IPS-18a (cell line): ENCODE data around the gene FAF1.
"Not testable (repeated sequence)": the region's sequence is repeated elsewhere in the genome, so short reads cannot be mapped to it uniquely, and the experiment has no call there.

Experiments
- H3K27ac ChIP-seq: one replicate; pipeline ENCODE4 v1.5.1; 2013; ENCODE audit warnings: low read length
- H3K27me3 ChIP-seq: one replicate; pipeline ENCODE4 v1.6.1; 2013; ENCODE audit warnings: mild to moderate bottlenecking, low read length; ENCODE audit not compliant: control insufficient read depth, insufficient read depth
- H3K36me3 ChIP-seq: one replicate; pipeline ENCODE4 v1.6.1; 2013; ENCODE audit warnings: low read depth, low read length; ENCODE audit not compliant: control insufficient read depth
- H3K4me1 ChIP-seq: one replicate; pipeline ENCODE4 v1.6.1; 2013; ENCODE audit warnings: low read depth, low read length; ENCODE audit not compliant: control insufficient read depth
- H3K4me3 ChIP-seq: one replicate; pipeline ENCODE4 v1.5.1; 2013; ENCODE audit warnings: low read length
- H3K9ac ChIP-seq: one replicate; pipeline ENCODE4 v1.6.1; 2013; ENCODE audit warnings: mild to moderate bottlenecking, low read length, moderate library complexity
- H3K9me3 ChIP-seq: one replicate; pipeline ENCODE4 v1.6.1; 2013; ENCODE audit warnings: low read depth, low read length; ENCODE audit not compliant: control insufficient read depth

FAF1 gene

DNA sequence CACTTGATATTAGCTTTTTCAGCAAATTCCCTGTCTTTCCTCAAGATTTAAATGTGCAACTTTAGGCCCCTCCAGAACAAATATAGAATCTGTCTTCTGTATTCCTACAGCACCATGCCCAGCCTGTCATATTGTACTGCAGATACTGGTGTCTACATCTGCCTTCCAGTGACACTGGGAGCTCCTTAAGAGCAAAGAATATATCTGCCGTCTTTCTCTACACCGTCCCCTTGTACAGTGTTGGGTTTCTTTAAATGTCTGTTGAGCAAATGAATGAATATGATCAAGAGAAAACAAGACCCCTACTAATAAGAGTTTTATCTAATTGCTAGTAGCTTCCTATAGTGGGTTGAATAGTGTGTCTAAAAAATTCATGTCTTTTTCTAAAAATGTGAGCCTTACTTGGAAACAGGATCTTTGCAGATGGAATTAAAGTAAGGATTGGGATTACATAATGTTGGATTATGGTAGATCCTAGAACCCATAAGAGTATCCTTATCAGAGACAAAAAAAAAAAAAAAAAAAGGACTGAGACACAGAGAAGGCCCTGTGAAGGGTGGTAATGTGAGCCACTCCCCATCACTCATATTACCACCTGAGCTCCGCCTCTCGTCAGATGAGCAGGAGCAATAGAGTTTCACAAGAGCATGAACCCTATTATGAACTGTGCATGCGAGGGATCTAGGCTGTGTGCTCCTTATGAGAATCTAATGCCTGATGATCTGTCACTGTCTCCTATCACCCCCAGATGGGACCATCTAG is 128.6 kb downstream of the FAF1 start:
- H3K36me3 ChIP-seq: no peaks in the 10 kb centered on the region
- no peaks in the 10 kb centered on the region for H3K9me3 ChIP-seq
- no peaks in the 10 kb centered on the region for H3K27me3 ChIP-seq
- H3K4me1 ChIP-seq: no peaks in the 10 kb centered on the region
- H3K4me3 ChIP-seq: no peak overlapping the region
- H3K9ac ChIP-seq: no peak overlapping the region
- no peak overlapping the region for H3K27ac ChIP-seq

DNA sequence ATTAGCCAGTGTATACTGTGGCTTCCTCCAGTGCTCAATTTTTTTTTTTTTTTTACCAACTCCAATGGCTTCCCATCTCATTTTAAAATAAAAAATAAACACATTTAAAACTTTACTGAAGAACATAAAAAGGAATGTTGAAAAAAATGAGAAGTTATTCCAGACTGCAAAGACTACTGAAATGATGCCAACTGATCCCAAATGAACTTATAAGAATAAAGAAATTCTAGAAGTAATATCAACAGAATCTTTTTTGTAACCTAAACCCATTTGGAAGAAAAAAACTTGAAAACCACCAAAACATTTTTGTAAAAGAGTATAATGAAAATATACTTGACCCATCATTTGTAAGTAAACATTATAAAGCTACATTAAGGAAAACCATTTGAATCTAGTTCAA is 129.4 kb downstream of the FAF1 start:
- no peaks in the 10 kb centered on the region for H3K36me3 ChIP-seq
- H3K4me1 ChIP-seq: no peaks in the 10 kb centered on the region
- H3K9me3 ChIP-seq: no peaks in the 10 kb centered on the region
- no peaks in the 10 kb centered on the region for H3K27me3 ChIP-seq
- H3K4me3 ChIP-seq: no peak overlapping the region
- no peak overlapping the region for H3K9ac ChIP-seq
- H3K27ac ChIP-seq: no peak overlapping the region

DNA sequence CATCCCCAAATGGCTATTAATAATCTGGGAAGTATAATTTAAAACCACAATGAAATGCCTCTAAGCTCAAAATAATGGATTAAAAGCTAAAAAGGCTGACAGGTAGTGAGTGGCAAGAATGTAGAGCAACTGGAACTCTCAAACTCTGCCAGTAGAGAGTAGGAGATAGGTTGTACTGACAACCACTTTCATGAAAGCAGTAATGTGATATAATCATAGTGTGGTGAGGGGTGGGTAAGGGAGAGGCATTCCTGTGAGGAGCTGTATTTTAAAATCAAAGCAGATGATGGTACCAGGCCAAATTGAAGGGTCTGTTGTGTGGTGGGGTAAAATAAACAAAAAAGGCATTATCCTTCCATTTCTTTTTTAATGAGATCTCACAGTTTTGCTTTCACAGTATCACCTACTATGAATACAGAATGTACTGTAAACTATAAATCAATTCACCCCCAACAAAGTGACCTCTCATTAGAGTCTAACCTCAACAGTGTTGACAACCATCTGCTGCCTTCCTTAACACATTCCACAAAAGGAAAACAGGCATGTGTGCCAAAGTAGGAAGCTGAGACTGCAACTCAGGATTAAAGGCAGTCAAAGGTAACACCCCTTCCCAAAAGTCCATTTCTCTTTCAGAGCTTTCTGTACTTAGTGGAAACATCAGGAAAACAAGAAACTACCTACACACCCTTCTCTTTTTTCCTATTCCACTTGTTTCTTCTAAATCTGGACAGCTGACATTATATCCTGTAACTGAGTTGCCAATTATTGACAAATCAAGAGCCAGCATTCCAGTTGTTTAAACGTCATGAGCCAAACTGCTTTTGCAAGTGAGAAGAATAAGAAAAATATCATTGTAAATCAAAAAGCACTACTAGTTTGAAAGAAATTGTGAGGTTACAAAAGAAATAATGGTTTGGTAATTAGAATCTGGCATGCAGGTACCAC is 130.8 kb downstream of the FAF1 start:
- Histone ChIP-seq H3K4me1 (no peaks in the 10 kb centered on the region), H3K9me3 (no peaks in the 10 kb centered on the region), H3K36me3 (no peaks in the 10 kb centered on the region), H3K9ac (no peak overlapping the region), H3K27ac (no peak overlapping the region), H3K4me3 (no peak overlapping the region), H3K27me3 (no peaks in the 10 kb centered on the region)

DNA sequence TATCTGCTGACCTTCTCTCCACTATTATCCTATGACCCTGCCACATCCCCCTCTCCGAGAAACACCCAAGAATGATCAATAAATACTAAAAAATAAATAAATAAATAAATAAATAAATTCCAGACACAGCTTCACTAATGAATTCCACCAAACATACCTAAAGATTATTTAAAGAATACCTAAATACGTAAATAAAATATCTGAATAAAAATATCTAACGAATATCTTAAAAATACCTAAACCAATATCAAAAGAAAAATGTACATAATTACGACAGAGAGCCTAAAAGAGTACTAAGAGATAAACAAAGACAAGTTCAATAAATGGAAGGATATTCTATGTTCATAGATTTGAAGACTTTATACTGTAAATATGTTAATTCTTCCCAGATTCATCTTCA is 132.5 kb downstream of the FAF1 start:
- no peaks in the 10 kb centered on the region for H3K27me3 ChIP-seq
- no peak overlapping the region for H3K9ac ChIP-seq
- H3K36me3 ChIP-seq: no peaks in the 10 kb centered on the region
- H3K9me3 ChIP-seq: no peaks in the 10 kb centered on the region
- H3K27ac ChIP-seq: no peak overlapping the region
- no peaks in the 10 kb centered on the region for H3K4me1 ChIP-seq
- H3K4me3 ChIP-seq: no peak overlapping the region

DNA sequence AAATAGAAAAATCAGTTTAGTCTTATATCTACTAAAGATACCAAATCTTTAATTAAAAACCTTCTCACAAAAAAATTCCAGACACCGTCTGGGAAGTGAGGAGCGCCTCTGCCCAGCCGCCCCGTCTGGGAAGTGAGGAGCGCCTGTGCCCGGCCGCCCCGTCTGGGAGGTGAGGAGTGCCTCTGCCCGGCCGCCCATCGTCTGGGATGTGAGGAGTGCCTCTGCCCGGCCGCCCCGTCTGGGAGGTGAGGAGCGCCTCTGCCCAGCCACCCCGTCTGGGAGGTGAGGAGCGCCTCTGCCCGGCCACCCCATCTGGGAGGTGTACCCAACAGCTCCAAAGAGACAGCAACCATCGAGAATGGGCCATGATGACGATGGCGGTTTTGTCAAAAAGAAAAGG is 133.3 kb downstream of the FAF1 start:
- H3K4me1 ChIP-seq, H3K27me3 ChIP-seq, H3K27ac ChIP-seq: not testable (repeated sequence)

DNA sequence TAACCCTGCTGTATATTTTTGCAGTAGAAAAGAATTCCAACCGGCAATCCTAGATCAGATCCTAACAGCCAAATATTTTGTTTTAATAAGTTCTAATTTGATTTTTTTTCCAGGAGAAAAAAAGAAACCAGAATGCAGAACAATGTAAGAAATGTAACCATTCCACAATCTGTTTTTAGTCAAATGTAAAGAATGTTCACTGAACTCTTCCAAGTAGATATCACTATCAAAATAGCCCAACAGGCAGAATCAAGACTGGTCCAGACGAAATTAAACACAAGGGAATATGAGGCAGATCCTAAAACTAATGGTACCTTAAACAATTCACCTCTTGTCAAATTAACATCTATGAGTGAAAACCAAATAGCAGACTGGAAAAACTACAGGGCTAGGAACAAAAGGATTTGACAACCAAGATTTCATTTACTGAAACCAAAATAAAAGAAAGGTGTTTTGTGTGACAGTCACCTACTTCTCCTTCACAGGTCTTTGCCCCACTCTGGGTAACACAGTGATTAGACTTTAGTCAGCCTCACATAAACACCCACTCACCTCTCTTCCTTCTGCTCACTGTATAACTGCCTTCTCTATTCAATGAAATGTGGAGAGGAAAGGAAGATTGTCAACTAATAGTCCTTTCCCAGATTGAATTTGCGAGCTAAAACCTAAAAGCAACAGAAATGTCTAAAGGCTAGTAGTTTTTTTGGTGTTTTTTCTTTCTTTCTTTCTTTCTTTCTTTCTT is 137.9 kb downstream of the FAF1 start:
- Histone ChIP-seq H3K27me3 (no peaks in the 10 kb centered on the region), H3K27ac (no peak overlapping the region), H3K9ac (no peak overlapping the region), H3K4me3 (no peak overlapping the region), H3K9me3 (no peaks in the 10 kb centered on the region), H3K4me1 (no peaks in the 10 kb centered on the region), H3K36me3 (no peaks in the 10 kb centered on the region)

More for the DNA sequence above, 133.3 kb downstream of the FAF1 start:
- H3K9me3 ChIP-seq, H3K36me3 ChIP-seq, H3K4me3 ChIP-seq, H3K9ac ChIP-seq: not testable (repeated sequence)

DNA sequence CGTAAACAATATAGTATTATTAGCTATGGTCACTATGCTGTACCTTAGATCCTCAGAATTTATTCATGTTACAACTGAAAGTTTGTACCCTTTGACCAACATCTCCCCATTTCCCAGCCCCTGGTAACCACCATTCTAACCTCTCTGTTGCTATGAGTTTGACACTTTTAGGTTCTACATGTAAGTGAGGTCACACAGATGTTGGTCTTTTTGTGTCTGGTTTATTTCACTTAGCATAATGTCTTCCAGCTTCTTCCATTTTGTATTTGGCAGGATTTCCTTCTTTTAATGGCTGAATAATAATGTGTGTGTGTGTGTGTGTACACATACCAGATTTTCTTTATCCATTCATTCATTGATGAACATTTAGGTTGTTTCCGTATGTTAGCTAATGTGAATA is 139.5 kb downstream of the FAF1 start:
- no peaks in the 10 kb centered on the region for H3K4me1 ChIP-seq
- no peak overlapping the region for H3K4me3 ChIP-seq
- H3K27me3 ChIP-seq: no peaks in the 10 kb centered on the region

DNA sequence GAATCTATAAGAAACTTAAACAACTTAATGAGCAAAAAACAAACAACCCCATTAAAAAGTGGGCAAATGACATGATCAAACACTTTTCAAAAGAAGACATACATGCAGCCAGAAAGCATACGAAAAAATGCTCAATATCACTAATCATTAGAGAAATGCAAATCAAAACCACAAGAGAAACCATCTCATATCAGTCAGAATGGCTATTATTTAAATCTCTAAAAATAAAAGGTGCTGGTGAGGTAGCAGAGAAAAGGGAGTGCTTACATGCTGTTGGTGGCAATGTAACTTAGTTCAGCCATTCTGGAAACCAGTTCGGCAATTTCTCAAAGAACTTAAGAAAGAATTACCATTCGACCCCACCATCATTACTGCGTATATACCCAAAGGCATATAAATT is 147.7 kb downstream of the FAF1 start:
- Histone ChIP-seq H3K4me3 (no peak overlapping the region), H3K36me3 (no peaks in the 10 kb centered on the region), H3K4me1 (no peaks in the 10 kb centered on the region), H3K9ac (no peak overlapping the region), H3K27me3 (no peaks in the 10 kb centered on the region), H3K27ac (no peak overlapping the region), H3K9me3 (no peaks in the 10 kb centered on the region)

More for the DNA sequence above, 139.5 kb downstream of the FAF1 start:
- H3K9me3 ChIP-seq: no peaks in the 10 kb centered on the region
- no peak overlapping the region for H3K27ac ChIP-seq
- H3K36me3 ChIP-seq: no peaks in the 10 kb centered on the region
- H3K9ac ChIP-seq: no peak overlapping the region

DNA sequence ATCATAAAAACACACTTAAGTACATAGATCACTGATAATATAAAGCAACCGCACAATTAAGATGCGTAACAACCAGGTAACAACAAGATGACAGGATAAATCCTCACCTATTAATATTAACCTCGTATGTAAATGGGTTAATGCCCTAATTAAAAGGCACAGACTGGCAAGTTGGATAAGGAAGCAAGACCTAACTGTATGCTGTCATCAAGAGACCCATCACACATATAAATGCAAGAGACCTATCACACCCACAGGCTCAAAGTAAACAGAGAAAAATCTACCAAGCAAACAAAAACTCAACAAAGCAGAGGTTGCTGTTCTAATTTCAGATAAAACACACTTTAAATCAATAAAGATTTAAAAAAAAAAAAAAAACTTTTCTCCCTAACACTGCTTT is 151.8 kb downstream of the FAF1 start:
- no peak overlapping the region for H3K9ac ChIP-seq
- H3K27me3 ChIP-seq: no peaks in the 10 kb centered on the region
- H3K27ac ChIP-seq: no peak overlapping the region
- H3K4me3 ChIP-seq: no peak overlapping the region
- no peaks in the 10 kb centered on the region for H3K36me3 ChIP-seq
- H3K9me3 ChIP-seq: no peaks in the 10 kb centered on the region
- H3K4me1 ChIP-seq: peaks cover 8% of the 10 kb centered on the region

DNA sequence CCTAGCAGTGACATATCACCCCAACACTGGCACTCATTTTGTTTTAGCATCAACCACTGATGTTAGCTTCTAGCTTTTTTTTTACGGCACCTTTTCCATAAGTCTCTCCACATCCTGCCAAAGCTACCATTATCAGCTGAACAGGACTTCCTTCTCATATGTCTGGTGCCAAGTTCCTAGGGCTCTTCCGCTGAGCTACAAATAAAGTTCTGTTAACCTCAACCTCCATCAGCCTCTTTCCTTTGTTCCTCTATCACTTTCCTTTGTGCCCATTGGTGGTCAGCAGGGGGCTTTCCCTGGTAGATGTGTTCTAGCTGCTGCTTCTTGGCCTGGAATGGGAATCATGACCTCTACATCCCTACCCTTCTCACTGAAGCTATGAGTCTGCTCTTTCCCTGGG is 163.8 kb downstream of the FAF1 start:
- no peaks in the 10 kb centered on the region for H3K36me3 ChIP-seq
- H3K4me3 ChIP-seq: no peak overlapping the region
- H3K27me3 ChIP-seq: no peaks in the 10 kb centered on the region
- H3K9ac ChIP-seq: no peak overlapping the region
- no peak overlapping the region for H3K27ac ChIP-seq
- H3K4me1 ChIP-seq: peaks cover 12% of the 10 kb centered on the region
- H3K9me3 ChIP-seq: no peaks in the 10 kb centered on the region

DNA sequence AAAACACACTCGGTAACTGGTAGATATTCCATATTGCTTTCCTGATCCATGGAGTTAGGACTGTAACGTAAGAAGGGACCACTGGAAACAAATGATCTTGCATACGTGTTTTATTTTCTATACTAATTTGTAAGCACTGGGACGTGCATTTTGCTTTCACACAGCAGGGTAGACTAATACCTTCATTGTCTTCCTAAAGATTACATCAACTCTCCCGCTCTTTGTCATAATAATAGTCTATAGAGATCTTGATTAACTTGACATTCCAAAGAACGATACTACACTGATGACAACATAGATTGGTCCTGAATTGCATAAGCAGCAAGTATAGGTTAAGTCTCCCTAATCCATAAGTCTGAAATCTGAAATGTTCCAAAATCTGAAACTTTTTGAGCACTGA is 166.5 kb downstream of the FAF1 start:
- Histone ChIP-seq H3K9ac (no peak overlapping the region), H3K27ac (no peak overlapping the region), H3K36me3 (no peaks in the 10 kb centered on the region), H3K27me3 (no peaks in the 10 kb centered on the region), H3K9me3 (no peaks in the 10 kb centered on the region), H3K4me3 (no peak overlapping the region), H3K4me1 (peaks cover 12% of the 10 kb centered on the region)
